ENCODE results near the gene PDE4D.
"Not testable (repeated sequence)": the region's sequence is repeated elsewhere in the genome, so short reads cannot be mapped to it uniquely, and the experiment has no call there.

PDE4D gene

GRCh38 chr5:58963361-58963760 lies 930.2 kb downstream of the PDE4D start:
- DNase-seq (ENCODE audit: low read depth), result no peak
- no peak overlapping the region for H3K4me3 ChIP-seq (ENCODE audit: low read length)
- TF ChIP-seq, protein P1, sequence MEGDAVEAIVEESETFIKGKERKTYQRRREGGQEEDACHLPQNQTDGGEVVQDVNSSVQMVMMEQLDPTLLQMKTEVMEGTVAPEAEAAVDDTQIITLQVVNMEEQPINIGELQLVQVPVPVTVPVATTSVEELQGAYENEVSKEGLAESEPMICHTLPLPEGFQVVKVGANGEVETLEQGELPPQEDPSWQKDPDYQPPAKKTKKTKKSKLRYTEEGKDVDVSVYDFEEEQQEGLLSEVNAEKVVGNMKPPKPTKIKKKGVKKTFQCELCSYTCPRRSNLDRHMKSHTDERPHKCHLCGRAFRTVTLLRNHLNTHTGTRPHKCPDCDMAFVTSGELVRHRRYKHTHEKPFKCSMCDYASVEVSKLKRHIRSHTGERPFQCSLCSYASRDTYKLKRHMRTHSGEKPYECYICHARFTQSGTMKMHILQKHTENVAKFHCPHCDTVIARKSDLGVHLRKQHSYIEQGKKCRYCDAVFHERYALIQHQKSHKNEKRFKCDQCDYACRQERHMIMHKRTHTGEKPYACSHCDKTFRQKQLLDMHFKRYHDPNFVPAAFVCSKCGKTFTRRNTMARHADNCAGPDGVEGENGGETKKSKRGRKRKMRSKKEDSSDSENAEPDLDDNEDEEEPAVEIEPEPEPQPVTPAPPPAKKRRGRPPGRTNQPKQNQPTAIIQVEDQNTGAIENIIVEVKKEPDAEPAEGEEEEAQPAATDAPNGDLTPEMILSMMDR (conservative IDR thresholded peaks at IDR 0.05; ENCODE audit: low read length), result no peak

DNA sequence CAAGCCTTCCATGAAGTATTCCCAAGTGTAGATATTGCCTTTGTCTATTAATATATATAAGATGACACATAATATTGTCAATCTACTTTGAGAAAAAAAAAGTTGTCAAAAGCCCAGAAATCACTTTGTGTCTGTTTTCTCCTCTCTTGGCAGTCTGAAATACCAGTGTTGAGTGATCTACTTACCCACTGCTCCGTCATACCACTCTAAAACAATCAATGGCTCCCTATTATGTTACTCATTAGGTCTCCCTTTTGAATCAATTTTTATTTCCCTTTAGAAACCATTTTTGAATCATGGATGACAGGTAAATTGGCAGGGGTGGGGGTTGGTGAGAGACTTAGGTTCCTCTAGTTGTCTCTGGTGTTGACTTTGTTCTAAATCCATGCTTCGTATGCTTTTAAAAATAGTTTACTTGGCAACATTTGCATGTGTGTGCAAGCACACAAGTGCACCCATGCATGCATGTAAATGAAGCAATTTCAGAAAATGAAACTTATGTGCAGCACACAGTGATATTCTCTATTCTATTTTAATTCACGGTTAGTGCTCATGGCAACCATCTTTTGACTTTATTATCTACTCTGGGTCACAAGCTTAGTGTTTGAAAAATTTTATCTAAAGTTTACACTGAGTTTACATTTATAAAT lies 931.8 kb downstream of the PDE4D start:
- H3K4me3 ChIP-seq (ENCODE audit: low read length), result no peak overlapping the region
- TF ChIP-seq, protein P1 (conservative IDR thresholded peaks at IDR 0.05; ENCODE audit: low read length), result no peak
- DNase-seq (ENCODE audit: low read depth), result no peak

DNA sequence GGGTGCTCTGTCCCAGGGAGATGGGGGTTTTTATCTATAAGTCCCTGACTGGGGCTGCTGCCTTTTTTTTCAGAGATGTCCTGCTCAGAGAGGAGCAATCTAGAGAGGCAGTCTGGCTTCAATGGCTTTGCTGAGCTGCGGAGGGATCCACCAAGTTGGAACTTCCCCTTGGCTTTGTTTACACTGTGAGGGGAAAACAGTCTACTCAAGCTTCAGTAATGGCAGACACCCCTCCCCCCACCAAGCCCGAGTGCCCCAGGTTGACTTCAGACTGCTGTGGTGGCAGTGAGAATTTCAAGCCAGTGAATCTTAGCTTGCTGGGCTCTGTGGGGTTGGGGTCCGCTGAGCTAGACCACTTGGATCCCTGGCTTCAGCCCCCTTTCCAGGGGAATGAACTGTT lies 934.8 kb downstream of the PDE4D start:
- TF ChIP-seq, protein P1 (conservative IDR thresholded peaks at IDR 0.05; ENCODE audit: low read length), result no peak
- no peak overlapping the region for H3K4me3 ChIP-seq (ENCODE audit: low read length)
- DNase-seq (ENCODE audit: low read depth), result no peak

- not testable (repeated sequence) for H3K4me3 ChIP-seq (ENCODE audit: low read length); DNase-seq (ENCODE audit: low read depth)
Observed at GRCh38 chr5:58953218-58953617, 940.3 kb downstream of the PDE4D start.

DNA sequence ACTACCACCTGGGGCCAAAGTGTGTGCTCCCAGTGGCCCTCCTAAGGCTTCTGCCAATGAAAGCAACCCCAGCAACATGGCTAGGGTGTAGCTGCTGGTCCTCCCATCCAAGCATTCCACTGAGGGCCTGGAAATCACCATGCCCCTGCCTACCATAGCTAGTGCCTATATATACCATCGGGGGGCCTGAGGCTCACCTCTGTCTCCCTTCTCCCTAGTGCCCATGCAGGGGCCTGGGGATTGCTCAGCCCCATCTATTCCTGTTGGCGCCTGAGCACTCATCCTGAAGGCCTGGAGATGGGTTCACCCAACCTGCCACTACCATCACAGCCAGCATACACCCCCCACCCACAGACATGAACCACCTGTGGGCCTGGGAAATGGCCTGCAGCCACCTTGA lies 943.3 kb downstream of the PDE4D start:
- DNase-seq (ENCODE audit: low read depth), result no peak
- TF ChIP-seq, protein P1 (conservative IDR thresholded peaks at IDR 0.05; ENCODE audit: low read length), result no peak
- no peak overlapping the region for H3K4me3 ChIP-seq (ENCODE audit: low read length)

- TF ChIP-seq, protein P1 (conservative IDR thresholded peaks at IDR 0.05; ENCODE audit: low read length), result no peak
- no peak overlapping the region for H3K4me3 ChIP-seq (ENCODE audit: low read length)
- DNase-seq (ENCODE audit: low read depth), result no peak
Observed at GRCh38 chr5:58946230-58946629, 947.3 kb downstream of the PDE4D start.

- DNase-seq (ENCODE audit: low read depth), result peak; percentile 7
- H3K4me3 ChIP-seq (ENCODE audit: low read length), result no peak overlapping the region
- TF ChIP-seq, protein P1 (conservative IDR thresholded peaks at IDR 0.05; ENCODE audit: low read length), result no peak
Observed at GRCh38 chr5:58944221-58944620, 949.3 kb downstream of the PDE4D start.

- DNase-seq (ENCODE audit: low read depth), result no peak
- TF ChIP-seq, protein P1 (conservative IDR thresholded peaks at IDR 0.05; ENCODE audit: low read length), result no peak
- H3K4me3 ChIP-seq (ENCODE audit: low read length), result no peak overlapping the region
Observed at GRCh38 chr5:58940446-58940845, 953.1 kb downstream of the PDE4D start.

Measured in AG10803 (cell line).